ENCODE data around the gene SELENOO.

The SELENOO gene

DNA sequence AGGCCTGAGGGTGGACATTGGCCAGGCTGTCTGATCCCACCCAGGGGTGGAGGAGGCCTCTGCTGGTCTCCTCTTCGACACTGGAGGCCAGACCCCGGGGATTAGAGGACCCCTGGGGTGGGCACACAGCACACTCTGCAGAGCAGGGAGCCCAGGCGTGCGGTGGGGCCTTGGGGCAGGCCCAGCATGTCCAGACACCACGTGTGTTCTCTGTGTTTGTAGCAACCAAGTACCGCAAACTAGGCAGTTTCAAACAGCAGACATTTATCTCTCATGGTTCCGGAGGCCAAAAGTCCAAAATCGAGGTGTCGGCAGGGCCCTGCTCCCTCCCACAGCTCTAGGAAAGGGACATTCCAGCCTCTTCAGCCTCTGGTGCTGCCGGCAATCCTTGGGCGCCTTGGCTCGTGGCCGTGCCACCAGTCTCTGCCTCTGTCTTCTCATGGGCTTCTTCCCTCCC is 28.8 kb upstream of the SELENOO start:
- no peak for DNase-seq (ENCODE audit: low read depth)

GRCh38 chr22:50173311-50173982 is 27.4 kb upstream of the SELENOO start:
- no peak for DNase-seq (ENCODE audit: low read depth)

- DNase-seq (ENCODE audit: low read depth) = no peak
These were observed 26.8 kb upstream of the SELENOO start for GRCh38 chr22:50173983-50174355.

DNA sequence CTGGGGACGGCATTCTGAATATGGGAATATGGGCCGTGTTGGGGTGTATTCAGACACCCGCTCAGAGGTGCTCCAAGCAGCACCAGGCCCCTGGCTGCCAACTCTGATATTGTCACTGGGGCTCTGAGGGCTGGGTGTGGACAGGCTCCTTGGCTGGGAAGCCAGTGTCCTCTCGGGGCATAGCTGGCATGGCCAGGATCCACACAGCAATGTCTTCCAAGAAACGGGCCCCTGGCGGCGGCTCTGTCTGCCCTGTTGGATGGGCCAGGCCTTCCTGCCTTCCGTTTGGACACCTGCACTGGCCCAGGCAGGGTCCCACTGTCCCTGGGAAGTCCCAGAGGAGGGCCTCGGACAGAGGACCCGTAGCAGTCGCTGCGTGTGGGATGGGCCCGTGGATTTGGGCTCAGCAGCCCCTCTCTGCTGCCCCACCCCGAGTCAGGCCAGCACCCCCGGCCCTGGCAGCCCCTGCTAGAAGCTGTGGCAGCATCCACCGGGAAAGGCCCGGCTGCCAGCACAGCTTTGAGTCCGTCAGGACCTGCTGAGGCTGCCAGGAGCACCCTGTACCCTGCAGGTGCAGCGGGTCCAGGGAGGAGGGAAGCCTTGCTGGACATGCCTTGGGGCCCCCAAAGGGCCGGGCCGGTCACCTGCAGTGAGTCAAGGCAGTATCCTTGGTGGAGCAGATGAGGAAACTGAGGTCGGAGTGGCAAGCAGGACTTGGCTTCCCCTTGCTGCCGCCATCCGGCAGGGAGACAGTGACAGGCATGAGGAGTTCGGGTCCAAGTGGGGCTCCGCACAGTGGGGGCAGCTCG is 26.2 kb upstream of the SELENOO start:
- no peak for DNase-seq (ENCODE audit: low read depth)

- DNase-seq (ENCODE audit: low read depth) = no peak
These were observed 25.7 kb upstream of the SELENOO start for GRCh38 chr22:50175191-50175461.

DNA sequence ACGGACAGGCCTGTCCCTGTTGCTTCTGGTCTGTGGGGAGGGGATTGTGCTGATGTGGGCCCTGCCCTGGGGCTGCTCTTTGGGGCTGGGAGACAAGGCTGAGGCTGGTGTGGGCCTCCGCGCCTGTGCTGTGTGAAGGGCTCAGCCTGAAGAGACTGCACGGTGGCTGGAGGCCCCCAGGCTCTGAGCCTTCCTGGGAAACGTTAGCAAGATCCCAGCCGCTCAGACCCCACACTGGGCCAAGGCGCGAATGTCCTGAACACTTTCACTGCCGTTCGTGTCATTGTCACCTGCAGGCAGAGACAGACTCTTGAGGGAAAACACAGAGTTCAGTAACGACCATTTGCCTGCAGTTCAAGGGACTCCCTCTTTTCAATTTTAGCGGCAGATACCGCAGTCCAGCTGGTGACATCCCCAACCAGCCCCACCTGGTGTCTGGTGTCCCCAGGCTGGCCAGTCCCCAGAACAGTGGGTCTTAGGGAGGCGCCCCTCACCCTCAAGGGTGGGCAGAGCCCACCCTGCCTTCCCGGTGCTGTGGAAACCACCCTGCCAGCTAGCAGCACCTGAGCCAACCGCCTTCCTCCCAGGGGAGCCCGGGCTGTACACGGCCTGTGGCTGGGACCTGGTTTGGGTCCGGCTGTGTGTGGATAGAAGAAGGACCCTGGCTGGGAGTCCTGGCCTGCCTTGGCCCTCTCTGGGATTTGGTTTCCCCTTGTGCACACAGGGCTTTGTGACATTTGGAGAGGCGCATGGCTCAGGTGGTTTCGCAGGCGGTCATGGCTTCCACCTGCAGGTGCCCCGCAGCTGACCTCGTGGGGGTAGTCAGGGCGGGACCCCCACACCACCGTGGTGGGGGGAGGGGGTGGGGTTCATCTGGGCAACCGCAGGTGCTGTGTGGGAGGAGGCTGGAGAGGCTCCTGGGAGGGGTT is 24.6 kb upstream of the SELENOO start:
- DNase-seq (ENCODE audit: low read depth) = no peak

DNA sequence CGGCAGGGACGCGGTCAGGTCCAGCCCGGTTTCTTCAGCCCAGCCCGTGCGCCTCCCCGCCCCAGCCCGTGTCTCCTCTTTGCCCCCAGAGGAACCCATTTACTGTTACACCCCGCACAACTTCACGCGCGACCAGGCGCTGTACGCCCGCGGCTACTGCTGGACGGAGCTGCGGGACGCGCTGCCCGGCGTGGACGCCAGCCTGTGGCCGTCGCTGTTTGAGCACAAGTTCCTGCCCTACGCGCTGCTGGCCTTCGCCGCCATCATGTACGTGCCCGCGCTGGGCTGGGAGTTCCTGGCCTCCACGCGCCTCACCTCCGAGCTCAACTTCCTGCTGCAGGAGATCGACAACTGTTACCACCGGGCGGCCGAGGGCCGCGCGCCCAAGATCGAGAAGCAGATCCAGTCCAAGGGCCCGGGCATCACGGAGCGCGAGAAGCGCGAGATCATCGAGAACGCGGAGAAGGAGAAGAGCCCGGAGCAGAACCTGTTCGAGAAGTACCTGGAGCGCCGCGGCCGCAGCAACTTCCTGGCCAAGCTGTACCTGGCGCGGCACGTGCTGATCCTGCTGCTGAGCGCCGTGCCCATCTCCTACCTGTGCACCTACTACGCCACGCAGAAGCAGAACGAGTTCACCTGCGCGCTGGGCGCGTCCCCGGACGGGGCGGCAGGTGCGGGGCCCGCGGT is 23.8 kb upstream of the SELENOO start:
- no peak for DNase-seq (ENCODE audit: low read depth)

GRCh38 chr22:50177537-50178470 is 23.0 kb upstream of the SELENOO start:
- no peak for DNase-seq (ENCODE audit: low read depth)

DNA sequence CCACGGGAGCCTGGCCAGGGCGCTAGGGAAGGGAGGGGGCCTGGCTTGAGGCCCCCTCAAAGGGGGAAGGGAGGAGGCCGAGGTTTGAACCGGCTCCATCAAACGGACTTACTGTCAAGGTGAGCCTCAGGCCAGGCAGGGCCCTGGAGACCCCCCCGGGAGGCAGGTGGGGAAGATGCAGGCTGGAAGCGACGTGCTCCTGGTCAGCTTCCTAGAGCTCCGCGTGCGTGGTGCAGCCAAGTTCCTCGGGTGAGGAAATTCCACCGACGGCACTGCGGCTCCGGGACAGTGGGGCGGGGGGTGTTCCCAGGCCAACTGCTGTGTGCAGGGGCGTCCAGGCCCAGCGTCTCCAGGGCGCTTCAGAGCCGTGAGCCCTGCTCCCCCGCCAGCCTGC is 22.3 kb upstream of the SELENOO start:
- no peak for DNase-seq (ENCODE audit: low read depth)

DNA sequence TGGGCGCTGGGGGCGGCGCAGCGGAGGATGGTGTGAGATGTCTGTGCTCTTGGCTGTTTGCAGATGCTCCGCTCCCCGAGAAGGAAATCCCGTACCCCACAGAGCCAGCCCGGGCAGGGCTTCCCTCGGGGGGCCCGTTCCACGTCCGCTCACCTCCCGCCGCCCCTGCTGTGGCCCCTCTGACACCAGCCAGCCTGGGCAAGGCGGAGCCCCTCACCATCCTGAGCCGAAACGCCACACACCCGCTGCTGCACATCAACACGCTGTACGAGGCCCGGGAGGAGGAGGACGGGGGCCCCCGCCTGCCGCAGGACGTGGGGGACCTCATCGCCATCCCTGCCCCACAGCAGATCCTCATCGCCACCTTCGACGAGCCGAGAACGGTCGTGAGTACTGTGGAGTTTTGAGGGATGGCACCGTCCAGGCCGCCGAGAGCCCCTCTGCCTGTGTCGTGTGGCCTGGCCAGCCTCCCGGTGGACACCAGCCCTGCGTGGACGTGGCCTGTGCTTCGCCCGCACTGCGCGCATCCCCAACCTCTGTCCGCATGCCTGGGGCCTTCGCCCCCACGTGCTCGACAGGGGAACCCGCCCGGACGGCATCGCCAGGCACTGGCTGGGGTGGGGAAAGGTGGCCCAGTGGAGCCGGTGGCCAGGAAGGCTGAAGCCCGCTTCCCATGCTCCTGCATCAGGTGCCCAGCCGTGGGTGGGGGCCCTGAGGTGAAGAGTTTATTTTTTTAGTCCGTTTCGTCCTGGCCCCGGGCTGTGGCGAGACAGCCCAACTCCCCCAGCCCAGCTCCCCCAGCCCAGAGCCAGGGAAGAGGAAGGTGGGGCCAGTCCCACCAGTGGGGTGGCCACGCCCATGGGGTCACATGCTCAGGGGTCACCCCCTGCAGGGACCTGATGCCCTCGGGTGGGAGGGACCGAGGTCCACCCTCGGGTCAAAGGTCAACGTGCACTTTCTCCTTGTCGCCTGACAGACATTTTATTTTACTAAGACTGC is 21.6 kb upstream of the SELENOO start:
- DNase-seq (ENCODE audit: low read depth) = no peak

DNA sequence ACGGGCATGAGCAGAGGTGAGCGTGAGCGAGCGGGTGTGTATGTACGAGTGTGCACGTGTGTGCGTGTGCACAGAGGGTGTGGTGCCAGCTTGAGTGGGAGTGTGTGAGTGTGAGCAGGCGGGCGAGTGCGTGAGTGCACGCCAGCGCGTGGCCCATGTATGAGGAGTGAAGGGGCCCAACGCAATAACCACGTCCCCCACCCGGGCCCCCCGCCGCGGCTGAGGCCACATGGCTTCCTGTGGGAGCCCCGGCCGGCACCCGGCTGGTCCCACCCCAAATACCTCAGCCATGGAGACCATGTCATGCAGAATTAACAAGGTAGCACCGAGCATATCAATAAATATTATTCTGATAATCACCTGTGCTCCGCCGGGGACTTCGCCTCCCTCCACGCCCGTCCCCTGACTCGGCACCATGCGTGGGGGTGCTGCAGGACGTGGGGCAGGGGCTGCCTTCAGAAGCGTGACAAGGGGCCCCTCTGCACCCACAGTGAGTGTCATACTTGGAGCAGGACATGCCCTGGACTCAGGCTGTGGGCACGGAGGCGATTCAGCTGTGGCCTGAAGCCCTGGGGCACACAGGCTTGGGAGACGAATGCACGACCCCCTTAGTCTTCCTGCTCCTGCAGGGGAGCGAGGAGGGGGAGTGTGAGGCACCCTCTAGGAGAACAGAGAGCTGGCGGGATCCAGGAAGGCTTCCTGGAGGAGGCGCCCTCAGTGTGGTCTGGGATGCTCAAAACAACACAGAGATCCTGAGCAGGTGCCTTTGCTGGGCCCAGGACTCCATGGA is 20.7 kb upstream of the SELENOO start:
- no peak for DNase-seq (ENCODE audit: low read depth)

DNA sequence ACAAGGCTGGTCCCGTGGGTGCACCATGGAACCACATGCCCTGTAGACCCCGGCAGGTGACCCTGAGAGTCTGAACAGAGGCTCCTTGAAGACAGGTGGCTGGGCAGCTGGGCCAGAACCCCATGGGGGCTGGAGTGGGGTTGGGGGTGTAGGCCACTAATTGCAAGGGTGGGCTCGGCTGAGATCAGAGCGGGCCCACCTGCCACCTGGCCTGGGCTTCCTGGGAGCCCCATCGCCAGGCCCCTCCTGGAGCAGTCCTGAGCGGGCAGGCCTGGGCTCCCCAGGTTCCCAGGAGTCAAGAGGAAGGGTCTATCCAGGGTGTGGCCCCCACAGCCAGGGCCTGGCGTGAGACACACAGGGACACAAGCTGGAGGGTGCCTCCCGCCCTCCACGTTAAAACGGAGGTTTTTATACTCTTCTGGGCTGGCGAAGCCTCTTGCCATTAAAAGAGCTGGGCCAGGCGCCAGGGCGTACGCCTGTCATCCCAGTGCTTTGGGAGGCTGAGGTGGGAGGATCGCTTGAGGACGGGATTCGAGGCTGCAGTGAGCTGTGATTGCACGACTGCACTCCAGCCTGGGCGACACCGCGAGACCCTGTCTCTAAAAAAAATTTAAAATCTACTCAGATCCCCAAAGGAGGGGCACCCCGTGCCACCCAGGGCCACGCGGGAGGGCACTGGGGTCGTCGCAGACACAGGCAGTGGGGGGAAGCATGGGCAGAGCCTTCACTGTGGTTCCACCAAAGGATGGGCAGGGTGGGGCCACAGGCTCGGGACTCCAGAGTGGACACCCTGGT is 19.9 kb upstream of the SELENOO start:
- DNase-seq (ENCODE audit: low read depth) = no peak

GRCh38 chr22:50182176-50183081 is 18.4 kb upstream of the SELENOO start:
- no peak for DNase-seq (ENCODE audit: low read depth)

DNA sequence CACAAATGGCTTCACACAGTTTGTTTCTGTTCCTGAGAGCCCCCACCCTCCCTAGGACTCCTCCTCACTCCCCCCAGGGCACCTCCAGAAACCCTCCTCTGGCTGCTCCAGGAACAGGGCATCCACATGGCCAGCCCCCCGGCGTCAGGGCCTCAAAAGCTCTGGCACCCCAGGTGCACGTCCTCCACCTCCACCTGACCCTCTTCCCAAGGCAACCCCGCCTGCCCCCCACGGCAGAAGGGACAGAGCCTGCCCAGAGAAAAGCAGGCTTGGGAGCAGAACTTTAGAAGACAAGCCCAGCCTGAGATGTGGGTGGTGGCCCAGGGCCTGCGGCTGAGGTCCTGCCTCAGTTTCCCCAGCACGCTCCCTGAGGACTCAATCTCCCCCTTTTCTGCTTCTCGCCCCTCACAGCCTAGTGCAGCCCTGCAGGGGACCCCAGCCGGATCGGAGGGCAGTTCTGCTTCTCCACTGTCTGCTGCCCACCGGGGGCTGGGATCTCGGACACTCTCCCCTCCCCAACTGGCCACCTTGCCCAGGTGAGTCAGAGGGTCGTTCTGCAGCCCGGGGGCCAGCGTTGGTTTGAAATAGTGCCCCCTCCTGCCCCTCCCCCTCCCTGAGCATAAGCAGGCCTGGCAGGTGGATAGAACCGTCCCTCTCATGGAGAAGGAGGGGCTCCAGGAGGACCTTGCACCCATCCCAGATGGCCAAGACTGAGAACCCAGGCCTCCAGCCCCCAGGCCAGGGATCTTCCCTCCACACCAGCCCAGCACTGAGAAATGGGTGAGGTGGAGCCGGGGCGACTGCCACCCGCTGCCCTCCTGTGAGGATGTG is 17.5 kb upstream of the SELENOO start:
- no peak for DNase-seq (ENCODE audit: low read depth)

GRCh38 chr22:50184004-50184901 is 16.6 kb upstream of the SELENOO start:
- DNase-seq (ENCODE audit: low read depth) = no peak
